Kidney (tissue), 14 donors: ENCODE measurements around the gene CARD11. TPM values are rescaled to one million over a fixed set of nuclear protein-coding genes. Genes with fewer than 3 reads are reported as not detected.

Experiments
- DNase-seq, 5 donors: peaks; one replicate each; pipeline ENCODE4 v3.0.0-alpha.2; 2013 to 2020
- FAIRE-seq: peaks from 2 replicates; lab custom pipeline; 2012; peaks lifted over from hg19 to GRCh38; lab: Jason Lieb, UNC
- H3K27ac ChIP-seq, 2 donors: one replicate each; pipeline ENCODE4 v1.7.0; 2013; ENCODE audit warnings: low read depth in 2 of 2, low read length in 2 of 2, inconsistent platforms in 1 of 2
- H3K27me3 ChIP-seq: one replicate; pipeline ENCODE4 v1.7.1; 2013; ENCODE audit warnings: low read length, inconsistent platforms; ENCODE audit not compliant: control insufficient read depth, insufficient read depth
- H3K36me3 ChIP-seq, 3 donors: one replicate each; pipeline versions ENCODE4 v1.7.0 to v1.7.1; 2013; ENCODE audit warnings: low read length in 3 of 3, control low read depth in 1 of 3, inconsistent platforms in 1 of 3; ENCODE audit not compliant: insufficient read depth in 3 of 3, control insufficient read depth in 2 of 3
- H3K4me1 ChIP-seq, 3 donors: one replicate each; pipeline versions ENCODE4 v1.7.0 to v1.7.1; 2013; ENCODE audit warnings: low read length in 3 of 3, inconsistent platforms in 1 of 3, low read depth in 1 of 3; ENCODE audit not compliant: control insufficient read depth in 2 of 3, insufficient read depth in 2 of 3
- H3K4me3 ChIP-seq, 3 donors: one replicate each; pipeline versions ENCODE4 v1.7.0 to v1.8.1; 2013; ENCODE audit warnings: low read length in 3 of 3, control low read depth in 1 of 3, inconsistent platforms in 1 of 3
- H3K9ac ChIP-seq, 3 donors: one replicate each; pipeline versions ENCODE4 v1.7.0 to v1.7.1; 2013; ENCODE audit warnings: low read length in 3 of 3, control low read depth in 1 of 3, inconsistent platforms in 1 of 3
- H3K9me3 ChIP-seq, 3 donors: one replicate each; pipeline versions ENCODE4 v1.7.0 to v1.7.1; 2013; ENCODE audit warnings: low read length in 3 of 3, control low read depth in 1 of 3, inconsistent platforms in 1 of 3; ENCODE audit not compliant: control insufficient read depth in 2 of 3, insufficient read depth in 1 of 3
- intact Hi-C: fragments of 100-400 bp; cut with DNase I; formaldehyde crosslinking; loops from one replicate; pipeline ENCODE4 v1.11.1; 2022
- polyA plus RNA-seq: library from polyadenylated mRNA; stranded (reverse); fragments of 350-450 nt; fragmentation: Illumina TruSeq; extraction: RNeasy Lipid Tissue Mini Kit (QIAGEN cat#74804); gene quantifications from one replicate; pipeline ENCODE4 v1.2.3, GENCODE V29; 2014; ENCODE audit warnings: low read depth, low replicate concordance; ENCODE audit not compliant: insufficient read depth
- total RNA-seq: library from RNA; stranded (reverse); fragmentation: NEBNext Ultra II Directional; extraction: Animal tissue kit (Norgen Biotek cat#: 25700); gene quantifications from one replicate; pipeline ENCODE4 v1.2.1, GENCODE V29; 2021
- TF ChIP-seq, protein P1 (sequence below): IDR thresholded peaks from 3 replicates; pipeline ENCODE4 v1.5.1; 2012; ENCODE audit warnings: mild to moderate bottlenecking, moderate library complexity, borderline replicate concordance; ENCODE audit not compliant: insufficient read depth; ENCODE audit errors: extremely low read depth
- donor health status: control.
- donor health status: control.
- donor health status: control.
- donor health status: control.
- donor health status: control.
- donor health status: DM: yes; HTN: yes; CAD: no.
- donor health status: Normal renal cell carcinoma (clear cell type).

CARD11 gene
- total and polyA plus RNA-seq, 2 donors from 2014 or later: 0.22 to 9.6 TPM

DNA sequence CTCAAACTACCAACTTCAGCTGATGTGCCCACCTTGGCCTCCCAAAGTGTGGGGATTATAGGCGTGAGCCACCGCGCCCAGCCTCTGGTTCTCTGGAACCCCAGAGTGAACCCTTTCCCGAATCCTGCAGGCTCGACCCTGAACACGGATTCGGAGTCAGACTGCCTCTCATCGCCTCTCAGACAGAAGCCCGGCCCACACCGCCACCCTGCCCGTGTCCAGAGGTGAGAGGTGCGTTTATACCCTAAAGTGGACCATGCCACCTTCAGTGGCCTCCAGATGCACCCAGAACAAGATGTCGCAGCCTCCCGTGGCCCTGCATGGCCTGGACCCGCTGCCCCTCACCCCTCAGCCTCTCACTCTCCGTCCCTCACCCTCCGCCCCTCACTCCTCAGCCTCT is 134.6 kb downstream of the CARD11 start:
- Histone ChIP-seq H3K9me3 (peaks cover 0 to 6% (median 0%) of the 10 kb centered on the region in 3 donors), H3K27ac (no peak overlapping the region), H3K4me1 (no peaks in the 10 kb centered on the region), H3K9ac (no peak overlapping the region), H3K36me3 (no peaks in the 10 kb centered on the region), H3K4me3 (no peak overlapping the region), H3K27me3 (no peaks in the 10 kb centered on the region)
- FAIRE-seq (no peak), DNase-seq (no peak)
- TF ChIP-seq, protein P1, sequence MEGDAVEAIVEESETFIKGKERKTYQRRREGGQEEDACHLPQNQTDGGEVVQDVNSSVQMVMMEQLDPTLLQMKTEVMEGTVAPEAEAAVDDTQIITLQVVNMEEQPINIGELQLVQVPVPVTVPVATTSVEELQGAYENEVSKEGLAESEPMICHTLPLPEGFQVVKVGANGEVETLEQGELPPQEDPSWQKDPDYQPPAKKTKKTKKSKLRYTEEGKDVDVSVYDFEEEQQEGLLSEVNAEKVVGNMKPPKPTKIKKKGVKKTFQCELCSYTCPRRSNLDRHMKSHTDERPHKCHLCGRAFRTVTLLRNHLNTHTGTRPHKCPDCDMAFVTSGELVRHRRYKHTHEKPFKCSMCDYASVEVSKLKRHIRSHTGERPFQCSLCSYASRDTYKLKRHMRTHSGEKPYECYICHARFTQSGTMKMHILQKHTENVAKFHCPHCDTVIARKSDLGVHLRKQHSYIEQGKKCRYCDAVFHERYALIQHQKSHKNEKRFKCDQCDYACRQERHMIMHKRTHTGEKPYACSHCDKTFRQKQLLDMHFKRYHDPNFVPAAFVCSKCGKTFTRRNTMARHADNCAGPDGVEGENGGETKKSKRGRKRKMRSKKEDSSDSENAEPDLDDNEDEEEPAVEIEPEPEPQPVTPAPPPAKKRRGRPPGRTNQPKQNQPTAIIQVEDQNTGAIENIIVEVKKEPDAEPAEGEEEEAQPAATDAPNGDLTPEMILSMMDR: no peak
- intact Hi-C loops: no loop called here

GRCh38 chr7:2908103-2908683 is 135.5 kb downstream of the CARD11 start:
- Histone ChIP-seq H3K27me3 (no peaks in the 10 kb centered on the region), H3K4me1 (no peaks in the 10 kb centered on the region), H3K4me3 (no peak overlapping the region), H3K27ac (no peak overlapping the region), H3K9ac (no peak overlapping the region), H3K36me3 (no peaks in the 10 kb centered on the region), H3K9me3 (peaks cover 0 to 6% (median 0%) of the 10 kb centered on the region in 3 donors)
- TF ChIP-seq, protein P1: no peak
- intact Hi-C loops: no loop called here
- no peak for FAIRE-seq
- DNase-seq: no peak

GRCh38 chr7:2906197-2906931 is 137.3 kb downstream of the CARD11 start:
- TF ChIP-seq, protein P1: no peak
- DNase-seq: peak in 1 of 5 donors; percentile 68
- no peak overlapping the region for H3K4me3 ChIP-seq
- H3K27me3 ChIP-seq: no peaks in the 10 kb centered on the region
- no peak for FAIRE-seq
- H3K9ac ChIP-seq: no peak overlapping the region
- peaks cover 0 to 6% (median 0%) of the 10 kb centered on the region in 3 donors for H3K9me3 ChIP-seq
- H3K27ac ChIP-seq: no peak overlapping the region
- intact Hi-C loops: no loop called here
- no peaks in the 10 kb centered on the region for H3K4me1 ChIP-seq
- H3K36me3 ChIP-seq: no peaks in the 10 kb centered on the region
